ENCODE measurements around the gene SUMF1. TPM values are rescaled to one million over a fixed set of nuclear protein-coding genes. Genes with fewer than 3 reads are reported as not detected.

The SUMF1 gene
- total RNA-seq, result 10 to 100 TPM; 39.6 to 51.3 (median 47.0) TPM

- Histone ChIP-seq H3K36me3 (no peaks in the 10 kb centered on the region), H3K9me3 (no peaks in the 10 kb centered on the region), H3K27me3 (no peaks in the 10 kb centered on the region), H3K27ac (peak within 1 kb of the TSS; percentile 39 to 89 (median 84)), H3K4me3 (peak within 1 kb of the TSS; percentile 63 to 93), H3K4me1 (peaks cover 0 to 25% (median 0%) of the 10 kb centered on the region in 3 donors)
- 0 to 3% methylated on average over 7 to 8 of the region's 47 CpGs for WGBS, 2 donors (ENCODE audit: low coverage in 1 of 2)
- peak; percentile 54 to 58 for TF ChIP-seq POLR2A (IDR thresholded peaks at IDR 0.05)
- no peak for TF ChIP-seq EP300 (IDR thresholded peaks at IDR 0.05)
- TF ChIP-seq POLR2AphosphoS5 (IDR thresholded peaks at IDR 0.05), result peak; percentile 70
- peak; percentile 94 for ATAC-seq
Measured at GRCh38 chr3:4466741-4467521, at the start of gene SUMF1. TSS of gene SUMF1 (minus strand) at chr3:4467269. CDS start at chr3:4467245, 24 bp downstream.

- H3K4me1 ChIP-seq, result peaks cover 5 to 97% (median 11%) of the 10 kb centered on the region in 3 donors
- no peak overlapping the region for H3K4me3 ChIP-seq
- H3K27me3 ChIP-seq, result no peaks in the 10 kb centered on the region
- no peaks in the 10 kb centered on the region for H3K9me3 ChIP-seq
- no peak for ATAC-seq
- peak overlapping the region in 2 of 4 donors; percentile 39 to 42 for H3K27ac ChIP-seq
- peaks cover 0 to 12% of the 10 kb centered on the region in 2 donors for H3K36me3 ChIP-seq
- WGBS, 2 donors (ENCODE audit: low coverage in 1 of 2), result 55 to 64% methylated on average over 7 of the region's 7 CpGs
- TF ChIP-seq EP300 (IDR thresholded peaks at IDR 0.05) (no peak), POLR2A (IDR thresholded peaks at IDR 0.05) (no peak)
Measured at GRCh38 chr3:4515916-4516579, 49.0 kb upstream of the SUMF1 start.

GRCh38 chr3:4514916-4515315 is 47.8 kb upstream of the SUMF1 start:
- H3K9me3 ChIP-seq, result no peaks in the 10 kb centered on the region
- ATAC-seq, result no peak
- peaks cover 0 to 7% of the 10 kb centered on the region in 2 donors for H3K36me3 ChIP-seq
- 22 to 23% methylated on average over 1 of the region's 1 CpG for WGBS, 2 donors (ENCODE audit: low coverage in 1 of 2)
- H3K27me3 ChIP-seq, result no peaks in the 10 kb centered on the region
- H3K4me3 ChIP-seq, result no peak overlapping the region
- H3K27ac ChIP-seq, result peak overlapping the region in 2 of 4 donors; percentile 39 to 42
- peaks cover 2 to 99% (median 11%) of the 10 kb centered on the region in 3 donors for H3K4me1 ChIP-seq
- TF ChIP-seq EP300 (IDR thresholded peaks at IDR 0.05), result no peak

GRCh38 chr3:4514321-4514720 is 47.3 kb upstream of the SUMF1 start:
- Histone ChIP-seq H3K36me3 (peaks cover 0 to 7% of the 10 kb centered on the region in 2 donors), H3K27ac (peak overlapping the region in 1 of 4 donors; percentile 42), H3K4me1 (peaks cover 2 to 94% (median 9%) of the 10 kb centered on the region in 3 donors), H3K27me3 (no peaks in the 10 kb centered on the region), H3K4me3 (no peak overlapping the region), H3K9me3 (no peaks in the 10 kb centered on the region)
- WGBS, 2 donors (ENCODE audit: low coverage in 1 of 2), result 71 to 72% methylated on average over 4 to 5 of the region's 5 CpGs
- ATAC-seq, result no peak
- TF ChIP-seq POLR2A (IDR thresholded peaks at IDR 0.05) (no peak), EP300 (IDR thresholded peaks at IDR 0.05) (no peak), POLR2AphosphoS5 (IDR thresholded peaks at IDR 0.05) (no peak), CTCF (IDR thresholded peaks at IDR 0.05) (no peak)

GRCh38 chr3:4512895-4513616 is 46.0 kb upstream of the SUMF1 start:
- Histone ChIP-seq H3K27me3 (no peaks in the 10 kb centered on the region), H3K9me3 (no peaks in the 10 kb centered on the region), H3K27ac (peak overlapping the region in 2 of 4 donors; percentile 40 to 52), H3K4me1 (peaks cover 3 to 91% (median 8%) of the 10 kb centered on the region in 3 donors), H3K36me3 (peaks cover 0 to 6% of the 10 kb centered on the region in 2 donors), H3K4me3 (no peak overlapping the region)
- WGBS, 2 donors (ENCODE audit: low coverage in 1 of 2), result 47 to 81% methylated on average over 6 to 9 of the region's 15 CpGs
- TF ChIP-seq CTCF (IDR thresholded peaks at IDR 0.05), result no peak
- TF ChIP-seq POLR2A (IDR thresholded peaks at IDR 0.05), result no peak
- no peak for TF ChIP-seq POLR2AphosphoS5 (IDR thresholded peaks at IDR 0.05)
- no peak for TF ChIP-seq EP300 (IDR thresholded peaks at IDR 0.05)
- no peak for ATAC-seq
